A549 (cell line): ENCODE results near the gene NOP53. TPM values are rescaled to one million over a fixed set of nuclear protein-coding genes. Genes with fewer than 3 reads are reported as not detected.

Source experiments
- ATAC-seq, 2 experiments: fragments of 200-7000 bp in 1 of 2; fragments of >200 bp in 1 of 2; cut with Nextera tagmentation in 1 of 2; cut with Tn5 transposase in 1 of 2; 3 replicates each; pipeline versions ENCODE4 v1.8.0 to v1.9.1; 2018 to 2020; ENCODE audit warnings: mild to moderate bottlenecking in 1 of 2, moderate library complexity in 1 of 2
- CTCF ChIA-PET: fragments of 300-600 bp; sonication (Branson Sonifier 250); formaldehyde crosslinking; extraction: SDS; loops from one replicate; lab custom pipeline; 2021; ENCODE audit warnings: antibody characterized with exemption, inconsistent platforms; lab: Yijun Ruan, JAX
- POLR2A ChIA-PET: fragments of 350-600 bp; formaldehyde crosslinking; extraction: SDS; loops from one replicate; lab custom pipeline; 2021; ENCODE audit warnings: antibody characterized with exemption, inconsistent platforms; lab: Yijun Ruan, JAX
- DNase-seq, 2 experiments: peaks; one replicate each; pipeline versions ENCODE4 v3.0.0 to v3.0.0-alpha.2; 2011 to 2016; ENCODE audit warnings: low read depth in 1 of 2, low spot score in 1 of 2
- FAIRE-seq: peaks from 2 replicates; lab custom pipeline; 2011; peaks lifted over from hg19 to GRCh38; lab: Jason Lieb, UNC
- H3K27ac ChIP-seq, 2 experiments: fragments of >200 bp; sonication (Bioruptor Twin); formaldehyde crosslinking; 3 replicates each; pipeline ENCODE4 v1.5.1; 2016 to 2017
- H3K4me1 ChIP-seq: fragments of >200 bp; sonication (Bioruptor Twin); formaldehyde crosslinking; 3 replicates; pipeline ENCODE4 v1.6.1; 2016
- H3K4me2 ChIP-seq: fragments of >200 bp; sonication (Bioruptor Twin); formaldehyde crosslinking; 3 replicates; pipeline ENCODE4 v1.6.1; 2016
- H3K4me3 ChIP-seq: fragments of >200 bp; sonication (Bioruptor Twin); formaldehyde crosslinking; 3 replicates; pipeline ENCODE4 v1.5.1; 2016
- H3K9me3 ChIP-seq: fragments of >200 bp; sonication (Bioruptor Twin); formaldehyde crosslinking; 3 replicates; pipeline ENCODE4 v1.6.1; 2016
- ATOH8 ChIP-seq: fragments of 250-450 bp; sonication (Bioruptor Pico); IDR thresholded peaks from 2 replicates; pipeline ENCODE4 v1.5.0; 2020; ENCODE audit warnings: low read depth, mild to moderate bottlenecking, moderate library complexity
- CBX2 ChIP-seq: fragments of 200-600 bp; sonication (generic); IDR thresholded peaks from 2 replicates; pipeline ENCODE4 v1.6.1; 2016; ENCODE audit warnings: low read depth, mild to moderate bottlenecking, borderline replicate concordance
- CBX8 ChIP-seq: fragments of 200-600 bp; sonication (generic); IDR thresholded peaks from 2 replicates; pipeline ENCODE4 v1.6.1; 2016
- CEBPB ChIP-seq, 2 experiments: fragments of >200 bp in 1 of 2; sonication (Bioruptor Twin) in 1 of 2; formaldehyde crosslinking in 1 of 2; IDR thresholded peaks; 2 replicates each; pipeline ENCODE4 v1.6.1; 2012 to 2016
- E2F6 ChIP-seq: IDR thresholded peaks from 2 replicates; pipeline ENCODE4 v1.6.1; 2012; ENCODE audit warnings: low read depth, borderline replicate concordance
- EHMT2 ChIP-seq: fragments of 200-600 bp; sonication (generic); IDR thresholded peaks from 2 replicates; pipeline ENCODE4 v1.6.1; 2016; ENCODE audit warnings: antibody characterized with exemption, low read depth, mild to moderate bottlenecking, moderate library complexity
- ELK1 ChIP-seq: fragments of 150-350 bp; IDR thresholded peaks from 2 replicates; pipeline ENCODE4 v1.6.1; 2014; ENCODE audit warnings: low read depth, mild to moderate bottlenecking, low read length
- FOXS1 ChIP-seq: fragments of 250-450 bp; sonication (Bioruptor Pico); IDR thresholded peaks from 2 replicates; pipeline ENCODE4 v1.5.0; 2020; ENCODE audit warnings: mild to moderate bottlenecking, moderate library complexity
- HMGXB4 ChIP-seq: fragments of 250-450 bp; sonication (Bioruptor Pico); IDR thresholded peaks from 2 replicates; pipeline ENCODE4 v1.5.0; 2021; ENCODE audit warnings: mild to moderate bottlenecking, moderate library complexity, borderline replicate concordance
- HOXB5 ChIP-seq: fragments of 250-450 bp; sonication (Bioruptor Pico); IDR thresholded peaks from 2 replicates; pipeline ENCODE4 v1.5.0; 2020; ENCODE audit warnings: mild to moderate bottlenecking, moderate library complexity
- JUN ChIP-seq, 2 experiments: fragments of >200 bp; sonication (Bioruptor Twin); formaldehyde crosslinking; IDR thresholded peaks; 2 replicates in 1 of 2; 3 replicates in 1 of 2; pipeline ENCODE4 v1.6.1; 2016 to 2017
- KDM1A ChIP-seq: fragments of 200-600 bp; sonication (generic); IDR thresholded peaks from 2 replicates; pipeline ENCODE4 v1.6.1; 2016; ENCODE audit warnings: low read depth, mild to moderate bottlenecking
- NR3C1 ChIP-seq: fragments of >200 bp; sonication (Bioruptor Twin); formaldehyde crosslinking; IDR thresholded peaks from 3 replicates; pipeline ENCODE4 v1.6.1; 2017
- PBX3 ChIP-seq: IDR thresholded peaks from 2 replicates; pipeline ENCODE4 v1.6.1; 2012
- POLR2A ChIP-seq: IDR thresholded peaks from 2 replicates; pipeline ENCODE4 v1.6.1; 2012; ENCODE audit warnings: mild to moderate bottlenecking, low read length
- RAD21 ChIP-seq, 2 experiments: fragments of >200 bp in 1 of 2; sonication (Bioruptor Twin) in 1 of 2; formaldehyde crosslinking in 1 of 2; IDR thresholded peaks in 1 of 2; conservative IDR thresholded peaks in 1 of 2; 2 replicates in 1 of 2; 3 replicates in 1 of 2; pipeline ENCODE4 v1.6.1; 2012 to 2018; ENCODE audit warnings: inconsistent platforms in 1 of 2
- RNF2 ChIP-seq: fragments of 200-600 bp; sonication (generic); IDR thresholded peaks from 2 replicates; pipeline ENCODE4 v1.6.1; 2016; ENCODE audit warnings: low read depth, mild to moderate bottlenecking, antibody characterized with exemption, moderate library complexity, borderline replicate concordance
- TFCP2L1 ChIP-seq: fragments of 250-450 bp; sonication (Bioruptor Pico); IDR thresholded peaks from 2 replicates; pipeline ENCODE4 v1.5.0; 2021; ENCODE audit warnings: mild to moderate bottlenecking
- TP53 ChIP-seq: fragments of 250-450 bp; sonication (Bioruptor Pico); IDR thresholded peaks from 2 replicates; pipeline ENCODE4 v1.5.0; 2021; ENCODE audit warnings: mild to moderate bottlenecking, moderate library complexity
- ZC3H11A ChIP-seq: fragments of 450-650 bp; IDR thresholded peaks from 2 replicates; pipeline ENCODE4 v1.6.1; 2014; ENCODE audit warnings: antibody characterized with exemption, mild to moderate bottlenecking
- ZFP36 ChIP-seq: fragments of 450-650 bp; IDR thresholded peaks from 2 replicates; pipeline ENCODE4 v1.6.1; 2014; ENCODE audit warnings: borderline replicate concordance; ENCODE audit not compliant: partially characterized antibody
- ZSCAN20 ChIP-seq: fragments of 250-450 bp; sonication (Bioruptor Pico); IDR thresholded peaks from 2 replicates; pipeline ENCODE4 v1.8.0; 2022; ENCODE audit warnings: mild to moderate bottlenecking, moderate library complexity
- WGBS: methylation state at CpG from one replicate; pipeline ENCODE4 v1.1.6; 2017; ENCODE audit errors: missing lambda C conversion rate; 5-methylcytosine and 5-hydroxymethylcytosine counted together
- polyA plus RNA-seq, 4 experiments: library from polyadenylated mRNA; depleted of rRNA in 3 of 4; stranded (reverse); fragments of >200 nt; fragmentation: RNase III in 1 of 4; extraction: RNeasy Plus Mini Kit Qiagen cat#74134 plus additional on column Dnase treatment in 1 of 4; gene quantifications; 2 replicates in 3 of 4; 3 replicates in 1 of 4; pipeline ENCODE4 v1.2.3, GENCODE V29; 2011 to 2017

NOP53 gene
- polyA plus RNA-seq, 2 of the 4 experiments (the other 2 are of a cell fraction): 135 to 182 TPM

GRCh38 chr19:47796785-47797184 is 51.4 kb downstream of the NOP53 start:
- POLR2A ChIA-PET: no interaction called here
- ATAC-seq (no peak), FAIRE-seq (no peak), DNase-seq (no peak)
- H3K27ac ChIP-seq: no peak overlapping the region
- 57% methylated on average over 2 of the region's 2 CpGs for WGBS
- no peaks in the 10 kb centered on the region for H3K4me1 ChIP-seq
- no peak overlapping the region for H3K4me2 ChIP-seq
- CTCF ChIA-PET: interaction anchor here (0.8 to 5.3 kb wide), 6 partner anchors 8 to 281 kb away, joined by 3 to 22 read pairs (median 3); partner anchors contain the start of genes EHD2 and NAPA
- TF ChIP-seq CBX2 (no peak), ATOH8 (CRISPR knock-in tag) (no peak), HMGXB4 (no peak), ELK1 (no peak), POLR2A (no peak), HOXB5 (CRISPR knock-in tag) (no peak), PBX3 (no peak), TP53 (CRISPR knock-in tag) (no peak), EHMT2 (no peak), KDM1A (no peak), E2F6 (no peak), ZC3H11A (no peak), CBX8 (no peak), ZFP36 (no peak), FOXS1 (CRISPR knock-in tag) (no peak), ZSCAN20 (no peak), RNF2 (no peak), NR3C1 (no peak), TFCP2L1 (CRISPR knock-in tag) (no peak)
- no peak overlapping the region for H3K4me3 ChIP-seq
- peaks cover 11% of the 10 kb centered on the region; the same call in 2 of the 3 replicates for H3K9me3 ChIP-seq

GRCh38 chr19:47797996-47798903 is 52.9 kb downstream of the NOP53 start:
- Histone ChIP-seq H3K9me3 (peaks cover 4% of the 10 kb centered on the region; the same call in 1 of the 3 replicates), H3K27ac (no peak overlapping the region), H3K4me2 (no peak overlapping the region), H3K4me1 (no peaks in the 10 kb centered on the region), H3K4me3 (no peak overlapping the region)
- no peak for DNase-seq
- no peak for FAIRE-seq
- 46% methylated on average over 14 of the region's 14 CpGs for WGBS
- TF ChIP-seq CEBPB (IDR thresholded peaks at IDR 0.05) (no peak), JUN (IDR thresholded peaks at IDR 0.05) (no peak), RAD21 (conservative IDR thresholded peaks at IDR 0.05 in 1 of 2, IDR thresholded peaks at IDR 0.05 in 1 of 2) (no peak), ATOH8 (CRISPR knock-in tag) (no peak)
- ATAC-seq: peak; percentile 62 to 69
- ChIA-PET POLR2A (no interaction called here), CTCF (interaction anchor here (0.6 to 5.3 kb wide), 8 partner anchors 8 to 264 kb away, joined by 3 to 28 read pairs (median 4); no protein-coding TSS in a partner anchor)
